Measurements from ENCODE around the gene BRAT1. TPM values are rescaled to one million over a fixed set of nuclear protein-coding genes. Genes with fewer than 3 reads are reported as not detected.

The BRAT1 gene
- total RNA-seq, 1 experiment from 2014 or later, result 85.7 TPM

- no peak for DNase-seq (ENCODE audit: low read depth, low spot score)
- in situ Hi-C loops (cut with HindIII; ENCODE audit: low pct_unique_long_range_greater_than_20kb, low sequenced_read_pairs), result no loop called here
These were observed 58.3 kb downstream of the BRAT1 start for GRCh38 chr7:2497065-2497464.

GRCh38 chr7:2496375-2496774 lies 58.9 kb downstream of the BRAT1 start:
- in situ Hi-C loops (cut with HindIII; ENCODE audit: low pct_unique_long_range_greater_than_20kb, low sequenced_read_pairs), result no loop called here
- no peak for DNase-seq (ENCODE audit: low read depth, low spot score)

GRCh38 chr7:2495418-2496299 lies 59.7 kb downstream of the BRAT1 start:
- no peak for DNase-seq (ENCODE audit: low read depth, low spot score)
- in situ Hi-C loops (cut with HindIII; ENCODE audit: low pct_unique_long_range_greater_than_20kb, low sequenced_read_pairs), result no loop called here

GRCh38 chr7:2494191-2495130 lies 60.9 kb downstream of the BRAT1 start:
- in situ Hi-C loops (cut with HindIII; ENCODE audit: low pct_unique_long_range_greater_than_20kb, low sequenced_read_pairs), result no loop called here
- DNase-seq (ENCODE audit: low read depth, low spot score), result no peak

- in situ Hi-C loops (cut with HindIII; ENCODE audit: low pct_unique_long_range_greater_than_20kb, low sequenced_read_pairs), result no loop called here
- DNase-seq (ENCODE audit: low read depth, low spot score), result no peak
These were observed 61.8 kb downstream of the BRAT1 start for GRCh38 chr7:2493205-2494164.

- in situ Hi-C loops (cut with HindIII; ENCODE audit: low pct_unique_long_range_greater_than_20kb, low sequenced_read_pairs), result no loop called here
- DNase-seq (ENCODE audit: low read depth, low spot score), result no peak
These were observed 63.3 kb downstream of the BRAT1 start for GRCh38 chr7:2492038-2492437.

GRCh38 chr7:2490181-2490651 lies 65.1 kb downstream of the BRAT1 start:
- in situ Hi-C loops (cut with HindIII; ENCODE audit: low pct_unique_long_range_greater_than_20kb, low sequenced_read_pairs), result no loop called here
- DNase-seq (ENCODE audit: low read depth, low spot score), result no peak

- DNase-seq (ENCODE audit: low read depth, low spot score), result no peak
- in situ Hi-C loops (cut with HindIII; ENCODE audit: low pct_unique_long_range_greater_than_20kb, low sequenced_read_pairs), result no loop called here
These were observed 66.6 kb downstream of the BRAT1 start for GRCh38 chr7:2488681-2489080.

- no peak for DNase-seq (ENCODE audit: low read depth, low spot score)
- in situ Hi-C loops (cut with HindIII; ENCODE audit: low pct_unique_long_range_greater_than_20kb, low sequenced_read_pairs), result no loop called here
These were observed 67.1 kb downstream of the BRAT1 start for GRCh38 chr7:2488272-2488645.

Small RNAs within 50 kb of the gene (small RNA-seq; reads per million reads assigned to genes)
- gene MIR4648, result 0 reads per million in 2 experiments

Other genes starting within 250 kb of the BRAT1 start
- gene SNX8, start 241.1 kb downstream of the BRAT1 start, total RNA-seq (2014; rRNA removed; shearing (Covaris generic)), result 48.7 and 52.0 TPM in 2 replicates
- 386 and 411 TPM in 2 replicates for gene EIF3B, start 200.7 kb downstream of the BRAT1 start, total RNA-seq (2014; rRNA removed; shearing (Covaris generic))
- gene CHST12, start 151.9 kb downstream of the BRAT1 start, total RNA-seq (2014; rRNA removed; shearing (Covaris generic)), result 9.3 and 11.4 TPM in 2 replicates
- gene GRIFIN, start 79.1 kb downstream of the BRAT1 start, total RNA-seq (2014; rRNA removed; shearing (Covaris generic)), result not detected in 2 replicates
- 5.3 and 7.7 TPM in 2 replicates for gene LFNG, start 35.8 kb downstream of the BRAT1 start, total RNA-seq (2014; rRNA removed; shearing (Covaris generic))
- 22.3 and 26.2 TPM in 2 replicates for gene IQCE, start 3.5 kb upstream of the BRAT1 start, total RNA-seq (2014; rRNA removed; shearing (Covaris generic))
- 156 and 169 TPM in 2 replicates for gene TTYH3, start 76.5 kb upstream of the BRAT1 start, total RNA-seq (2014; rRNA removed; shearing (Covaris generic))
- gene AMZ1, start 132.7 kb upstream of the BRAT1 start, total RNA-seq (2014; rRNA removed; shearing (Covaris generic)), result 0.53 and 1.8 TPM in 2 replicates

Measured in SK-MEL-5 (cell line).